A673 (cell line): ENCODE data around the gene HGF. TPM values are rescaled to one million over a fixed set of nuclear protein-coding genes. Genes with fewer than 3 reads are reported as not detected.

Experiments used
- BruUV-seq: library from RNA; stranded (reverse); fragments of 400-500 nt; replicated peaks from 2 replicates; lab custom pipeline; 2021; lab: Mats Ljungman, UMichigan
- CTCF ChIA-PET: fragments of 300-600 bp; sonication (Branson Sonifier 250); formaldehyde crosslinking; loops from one replicate; lab custom pipeline; 2022; ENCODE audit warnings: antibody characterized with exemption; lab: Charles Lee
- POLR2A ChIA-PET: fragments of 300-600 bp; sonication (Branson Sonifier 250); formaldehyde crosslinking; loops from one replicate; lab custom pipeline; 2022; ENCODE audit warnings: antibody characterized with exemption; ENCODE audit not compliant: low non-redundant PET; lab: Charles Lee
- DNase-seq: peaks from one replicate; pipeline ENCODE4 v3.0.0-alpha.2; 2015; ENCODE audit warnings: low spot score
- H3K27ac ChIP-seq: fragments of 200-600 bp; sonication (generic); 2 replicates; pipeline ENCODE4 v1.5.1; 2016; ENCODE audit warnings: mixed run types, low read depth, mild to moderate bottlenecking, mixed read lengths, antibody characterized with exemption, low read length; ENCODE audit not compliant: poor library complexity, severe bottlenecking
- H3K27me3 ChIP-seq: fragments of 200-600 bp; sonication (generic); replicated peaks from 2 replicates; pipeline ENCODE4 v1.6.1; 2017; ENCODE audit warnings: mixed run types, low read depth, mild to moderate bottlenecking, mixed read lengths, antibody characterized with exemption, low read length; ENCODE audit not compliant: insufficient read depth, poor library complexity
- H3K36me3 ChIP-seq: fragments of 200-600 bp; sonication (generic); 2 replicates; pipeline ENCODE4 v1.6.1; 2016; ENCODE audit warnings: mixed run types, mild to moderate bottlenecking, mixed read lengths, antibody characterized with exemption, low read length; ENCODE audit not compliant: insufficient read depth, poor library complexity, severe bottlenecking
- H3K4me1 ChIP-seq: fragments of 200-600 bp; sonication (generic); 2 replicates; pipeline ENCODE4 v1.6.1; 2017; ENCODE audit warnings: mixed run types, mild to moderate bottlenecking, mixed read lengths, antibody characterized with exemption, low read length; ENCODE audit not compliant: insufficient read depth, poor library complexity, severe bottlenecking
- H3K4me3 ChIP-seq: fragments of 200-600 bp; sonication (generic); 2 replicates; pipeline ENCODE4 v1.5.1; 2016; ENCODE audit warnings: low read depth, mixed run types, mild to moderate bottlenecking, mixed read lengths, low read length; ENCODE audit not compliant: poor library complexity, severe bottlenecking
- H3K9me3 ChIP-seq: fragments of 200-600 bp; sonication (generic); 2 replicates; pipeline ENCODE4 v1.6.1; 2016; ENCODE audit warnings: mixed run types, low read depth, mild to moderate bottlenecking, mixed read lengths, antibody characterized with exemption, low read length; ENCODE audit not compliant: poor library complexity, severe bottlenecking
- EZH2 ChIP-seq: fragments of 200-600 bp; sonication (generic); IDR thresholded peaks from 2 replicates; pipeline ENCODE4 v1.6.1; 2017; ENCODE audit warnings: borderline replicate concordance, low read depth, mild to moderate bottlenecking, mixed read lengths, antibody characterized with exemption, low read length; ENCODE audit not compliant: poor library complexity, severe bottlenecking
- intact Hi-C: fragments of 100-400 bp; cut with micrococcal nuclease; formaldehyde crosslinking; loops from one replicate; pipeline ENCODE4 v1.10.0; 2022; ENCODE audit not compliant: unreplicated experiment
- total RNA-seq: library from RNA; stranded (reverse); gene quantifications from 2 replicates; pipeline ENCODE4 v1.2.3, GENCODE V29; 2021
- TF ChIP-seq, protein P1 (sequence below): fragments of 300-800, 200-600 bp; sonication (generic); conservative IDR thresholded peaks from 2 replicates; pipeline ENCODE4 v1.5.1; 2017; ENCODE audit warnings: low read depth, mild to moderate bottlenecking, antibody characterized with exemption, low read length, moderate library complexity, mixed read lengths

Gene HGF
- total RNA-seq, 1 experiment from 2014 or later = not detected

DNA sequence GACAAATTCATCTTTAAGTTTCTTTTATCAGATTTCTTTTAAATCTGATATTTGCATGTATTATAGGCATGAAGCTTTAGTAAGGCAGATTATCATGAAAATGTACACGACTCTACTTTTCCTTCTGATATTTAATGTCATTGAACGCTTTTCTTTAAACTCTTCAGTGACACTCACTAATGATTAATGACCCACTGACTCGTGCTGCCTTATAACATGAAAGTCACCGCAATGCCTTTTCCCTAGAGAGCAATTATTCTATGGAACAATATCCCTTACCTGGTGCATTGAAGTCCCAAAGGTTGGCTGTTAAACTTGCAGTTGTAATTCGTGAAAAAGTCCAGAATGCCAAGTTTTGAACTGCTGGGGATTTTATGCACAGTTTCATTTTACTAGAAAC, 33.4 kb upstream of the HGF start:
- Histone ChIP-seq H3K27me3 (no peaks in the 10 kb centered on the region), H3K4me1 (no peaks in the 10 kb centered on the region), H3K36me3 (no peaks in the 10 kb centered on the region), H3K4me3 (no peak overlapping the region), H3K9me3 (no peaks in the 10 kb centered on the region), H3K27ac (no peak overlapping the region)
- POLR2A ChIA-PET = interaction anchor here (0.5 kb wide), 1 partner anchor 107 kb away, joined by 3 read pairs; no protein-coding TSS in a partner anchor
- intact Hi-C loops = no loop called here
- BruUV-seq = no TSS peak
- TF ChIP-seq, protein P1, sequence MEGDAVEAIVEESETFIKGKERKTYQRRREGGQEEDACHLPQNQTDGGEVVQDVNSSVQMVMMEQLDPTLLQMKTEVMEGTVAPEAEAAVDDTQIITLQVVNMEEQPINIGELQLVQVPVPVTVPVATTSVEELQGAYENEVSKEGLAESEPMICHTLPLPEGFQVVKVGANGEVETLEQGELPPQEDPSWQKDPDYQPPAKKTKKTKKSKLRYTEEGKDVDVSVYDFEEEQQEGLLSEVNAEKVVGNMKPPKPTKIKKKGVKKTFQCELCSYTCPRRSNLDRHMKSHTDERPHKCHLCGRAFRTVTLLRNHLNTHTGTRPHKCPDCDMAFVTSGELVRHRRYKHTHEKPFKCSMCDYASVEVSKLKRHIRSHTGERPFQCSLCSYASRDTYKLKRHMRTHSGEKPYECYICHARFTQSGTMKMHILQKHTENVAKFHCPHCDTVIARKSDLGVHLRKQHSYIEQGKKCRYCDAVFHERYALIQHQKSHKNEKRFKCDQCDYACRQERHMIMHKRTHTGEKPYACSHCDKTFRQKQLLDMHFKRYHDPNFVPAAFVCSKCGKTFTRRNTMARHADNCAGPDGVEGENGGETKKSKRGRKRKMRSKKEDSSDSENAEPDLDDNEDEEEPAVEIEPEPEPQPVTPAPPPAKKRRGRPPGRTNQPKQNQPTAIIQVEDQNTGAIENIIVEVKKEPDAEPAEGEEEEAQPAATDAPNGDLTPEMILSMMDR = no peak
- no peak for TF ChIP-seq EZH2
- DNase-seq = no peak
- CTCF ChIA-PET = no interaction called here

DNA sequence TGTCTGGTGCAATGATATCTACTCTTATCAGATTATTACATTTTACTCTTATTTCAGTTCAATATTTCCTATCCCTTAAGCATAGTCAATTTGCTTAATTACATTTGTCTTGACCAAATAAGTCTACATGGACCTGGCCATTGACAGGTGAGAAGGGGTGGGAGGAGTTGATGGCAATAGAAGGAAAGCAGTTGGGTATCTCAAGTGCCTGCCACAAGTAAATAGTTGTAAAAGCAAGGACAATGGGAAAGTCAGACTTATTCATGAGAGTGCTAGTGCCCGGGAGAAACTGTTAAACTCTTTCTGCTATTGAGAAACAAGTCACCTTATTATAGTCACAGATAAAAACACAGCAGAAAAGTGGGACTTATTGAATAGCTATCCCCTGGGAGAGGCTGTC, 32.4 kb upstream of the HGF start:
- intact Hi-C loops = no loop called here
- CTCF ChIA-PET = no interaction called here
- no peaks in the 10 kb centered on the region for H3K27me3 ChIP-seq
- H3K27ac ChIP-seq = no peak overlapping the region
- POLR2A ChIA-PET = no interaction called here
- H3K36me3 ChIP-seq = no peaks in the 10 kb centered on the region
- BruUV-seq = no TSS peak
- no peaks in the 10 kb centered on the region for H3K9me3 ChIP-seq
- H3K4me1 ChIP-seq = no peaks in the 10 kb centered on the region
- H3K4me3 ChIP-seq = no peak overlapping the region
- DNase-seq = no peak
- no peak for TF ChIP-seq EZH2
- TF ChIP-seq, protein P1 = no peak

DNA sequence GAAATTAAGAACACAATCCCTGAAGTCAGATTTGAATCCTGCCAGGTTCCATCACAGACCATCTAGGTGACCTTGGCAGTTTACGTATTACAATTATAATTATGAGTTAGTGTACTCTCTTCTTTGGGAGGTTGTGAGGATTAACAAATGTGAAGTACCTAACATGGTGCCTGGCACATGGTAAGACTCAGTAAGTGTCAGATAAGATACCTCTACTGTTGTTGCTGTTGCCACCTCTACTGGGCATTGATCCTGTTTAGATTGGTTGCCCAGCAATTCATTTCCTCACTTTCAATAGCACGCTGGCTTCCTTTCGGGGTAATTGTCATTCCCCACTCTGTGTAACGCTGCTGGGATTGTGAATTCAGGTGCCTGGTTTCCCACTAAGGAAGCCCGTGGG, 31.7 kb upstream of the HGF start:
- H3K27ac ChIP-seq = no peak overlapping the region
- no peaks in the 10 kb centered on the region for H3K4me1 ChIP-seq
- no TSS peak for BruUV-seq
- intact Hi-C loops = no loop called here
- no peak for TF ChIP-seq EZH2
- TF ChIP-seq, protein P1 = no peak
- no peaks in the 10 kb centered on the region for H3K27me3 ChIP-seq
- no peaks in the 10 kb centered on the region for H3K36me3 ChIP-seq
- ChIA-PET CTCF (no interaction called here), POLR2A (no interaction called here)
- no peaks in the 10 kb centered on the region for H3K9me3 ChIP-seq
- DNase-seq = no peak
- H3K4me3 ChIP-seq = no peak overlapping the region
